Nephron (organoid): Measurements from ENCODE around the gene CCNT2.

ENCODE experiments used
- H3K27ac Mint-ChIP-seq, 3 experiments: 2 replicates each; pipeline ENCODE4 v1.8.0; 2020; ENCODE audit warnings: mixed read lengths in 3 of 3, mild to moderate bottlenecking in 2 of 3, moderate library complexity in 1 of 3
- H3K27me3 Mint-ChIP-seq: 2 replicates; pipeline ENCODE4 v1.8.0; 2021; ENCODE audit warnings: low read depth, mild to moderate bottlenecking, moderate library complexity, mixed read lengths
- H3K36me3 Mint-ChIP-seq: 2 replicates; pipeline ENCODE4 v1.8.0; 2020; ENCODE audit warnings: low read depth, mixed read lengths
- H3K4me1 Mint-ChIP-seq: 2 replicates; pipeline ENCODE4 v1.8.0; 2020; ENCODE audit warnings: mixed read lengths
- H3K4me3 Mint-ChIP-seq, 3 experiments: 2 replicates each; pipeline ENCODE4 v1.8.0; 2020; ENCODE audit warnings: mild to moderate bottlenecking in 3 of 3, mixed read lengths in 3 of 3, moderate library complexity in 2 of 3
- H3K9me3 Mint-ChIP-seq: 2 replicates; pipeline ENCODE4 v1.8.0; 2020; ENCODE audit warnings: mixed read lengths
- TF ChIP-seq, protein P1 (sequence below), 3 experiments: fragments of 200-600 bp; sonication (generic); IDR thresholded peaks; one replicate each; pipeline ENCODE4 v1.5.0; 2021; ENCODE audit warnings: antibody characterized with exemption in 3 of 3; ENCODE audit not compliant: unreplicated experiment in 3 of 3

Gene CCNT2

GRCh38 chr2:134985061-134985460 lies 66.4 kb downstream of the CCNT2 start:
- Mint-ChIP-seq H3K36me3 (no peaks in the 10 kb centered on the region), H3K4me3 (no peak overlapping the region), H3K9me3 (no peaks in the 10 kb centered on the region), H3K4me1 (no peaks in the 10 kb centered on the region), H3K27ac (no peak overlapping the region), H3K27me3 (peaks cover 4% of the 10 kb centered on the region)
- TF ChIP-seq, protein P1, sequence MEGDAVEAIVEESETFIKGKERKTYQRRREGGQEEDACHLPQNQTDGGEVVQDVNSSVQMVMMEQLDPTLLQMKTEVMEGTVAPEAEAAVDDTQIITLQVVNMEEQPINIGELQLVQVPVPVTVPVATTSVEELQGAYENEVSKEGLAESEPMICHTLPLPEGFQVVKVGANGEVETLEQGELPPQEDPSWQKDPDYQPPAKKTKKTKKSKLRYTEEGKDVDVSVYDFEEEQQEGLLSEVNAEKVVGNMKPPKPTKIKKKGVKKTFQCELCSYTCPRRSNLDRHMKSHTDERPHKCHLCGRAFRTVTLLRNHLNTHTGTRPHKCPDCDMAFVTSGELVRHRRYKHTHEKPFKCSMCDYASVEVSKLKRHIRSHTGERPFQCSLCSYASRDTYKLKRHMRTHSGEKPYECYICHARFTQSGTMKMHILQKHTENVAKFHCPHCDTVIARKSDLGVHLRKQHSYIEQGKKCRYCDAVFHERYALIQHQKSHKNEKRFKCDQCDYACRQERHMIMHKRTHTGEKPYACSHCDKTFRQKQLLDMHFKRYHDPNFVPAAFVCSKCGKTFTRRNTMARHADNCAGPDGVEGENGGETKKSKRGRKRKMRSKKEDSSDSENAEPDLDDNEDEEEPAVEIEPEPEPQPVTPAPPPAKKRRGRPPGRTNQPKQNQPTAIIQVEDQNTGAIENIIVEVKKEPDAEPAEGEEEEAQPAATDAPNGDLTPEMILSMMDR (IDR thresholded peaks at IDR 0.05; ENCODE audit: unreplicated experiment in 3 of 3): no peak

GRCh38 chr2:134988994-134989605 lies 70.5 kb downstream of the CCNT2 start:
- H3K27ac Mint-ChIP-seq: no peak overlapping the region
- H3K4me3 Mint-ChIP-seq: no peak overlapping the region
- peaks cover 4% of the 10 kb centered on the region for H3K27me3 Mint-ChIP-seq
- TF ChIP-seq, protein P1 (IDR thresholded peaks at IDR 0.05; ENCODE audit: unreplicated experiment in 3 of 3): peak; percentile 32 to 62 (median 58)
- H3K36me3 Mint-ChIP-seq: no peaks in the 10 kb centered on the region
- no peaks in the 10 kb centered on the region for H3K9me3 Mint-ChIP-seq
- no peaks in the 10 kb centered on the region for H3K4me1 Mint-ChIP-seq

DNA sequence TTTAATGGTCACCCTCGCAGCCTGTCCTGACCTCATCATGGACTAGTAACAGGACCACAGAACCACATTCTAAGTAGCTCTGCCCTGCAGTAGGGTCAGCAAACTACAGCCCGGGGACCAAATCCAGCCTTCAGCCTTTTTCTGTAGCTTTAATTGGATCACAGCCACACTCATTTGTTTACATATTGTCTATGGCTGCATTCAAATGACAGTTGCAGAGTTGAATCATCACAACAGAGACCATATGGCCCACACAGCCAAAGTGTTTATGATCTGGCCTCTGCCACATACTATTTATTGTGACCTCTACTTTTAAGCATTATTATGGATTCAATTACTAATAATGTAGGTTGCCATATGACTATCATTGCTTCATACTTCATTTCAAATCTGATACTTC lies 80.9 kb downstream of the CCNT2 start:
- Mint-ChIP-seq H3K36me3 (no peaks in the 10 kb centered on the region), H3K9me3 (no peaks in the 10 kb centered on the region), H3K27ac (no peak overlapping the region), H3K27me3 (peaks cover 17% of the 10 kb centered on the region), H3K4me3 (no peak overlapping the region), H3K4me1 (no peaks in the 10 kb centered on the region)
- TF ChIP-seq, protein P1 (IDR thresholded peaks at IDR 0.05; ENCODE audit: unreplicated experiment in 3 of 3): no peak

- H3K9me3 Mint-ChIP-seq: no peaks in the 10 kb centered on the region
- H3K36me3 Mint-ChIP-seq: no peaks in the 10 kb centered on the region
- no peaks in the 10 kb centered on the region for H3K4me1 Mint-ChIP-seq
- no peak overlapping the region for H3K27ac Mint-ChIP-seq
- H3K27me3 Mint-ChIP-seq: peaks cover 23% of the 10 kb centered on the region
- TF ChIP-seq, protein P1 (IDR thresholded peaks at IDR 0.05; ENCODE audit: unreplicated experiment in 3 of 3): no peak
- H3K4me3 Mint-ChIP-seq: no peak overlapping the region
These were observed 84.2 kb downstream of the CCNT2 start for GRCh38 chr2:135002836-135003235.

GRCh38 chr2:135004005-135004746 lies 85.6 kb downstream of the CCNT2 start:
- Mint-ChIP-seq H3K9me3 (no peaks in the 10 kb centered on the region), H3K36me3 (no peaks in the 10 kb centered on the region), H3K27me3 (peaks cover 23% of the 10 kb centered on the region)

More at GRCh38 chr2:135004005-135004746, 85.6 kb downstream of the CCNT2 start:
- TF ChIP-seq, protein P1 (IDR thresholded peaks at IDR 0.05; ENCODE audit: unreplicated experiment in 3 of 3): peak; percentile 90 to 97 (median 91)
- Mint-ChIP-seq H3K4me1 (no peaks in the 10 kb centered on the region), H3K4me3 (no peak overlapping the region), H3K27ac (no peak overlapping the region)
